NCI-H1930 (cell line): Measurements from ENCODE around the gene ADAP1.

Experiments used
- DNase-seq, 2 experiments: peaks; one replicate each; lab custom pipeline; 2025; lab: John Stamatoyannopoulos, UW

The ADAP1 gene

GRCh38 chr7:894927-895450 lies 59.5 kb downstream of the ADAP1 start:
- DNase-seq, result no peak

GRCh38 chr7:894164-894867 lies 60.2 kb downstream of the ADAP1 start:
- no peak for DNase-seq

GRCh38 chr7:893686-894085 lies 60.8 kb downstream of the ADAP1 start:
- DNase-seq, result no peak

- DNase-seq, result no peak
Measured at GRCh38 chr7:892648-893593, 61.6 kb downstream of the ADAP1 start.

- no peak for DNase-seq
Measured at GRCh38 chr7:891805-892204, 62.7 kb downstream of the ADAP1 start.

- DNase-seq, result no peak
Measured at GRCh38 chr7:891291-891690, 63.2 kb downstream of the ADAP1 start.

GRCh38 chr7:890868-891267 lies 63.6 kb downstream of the ADAP1 start:
- no peak for DNase-seq

GRCh38 chr7:889391-889790 lies 65.1 kb downstream of the ADAP1 start:
- no peak for DNase-seq

GRCh38 chr7:889025-889390 lies 65.5 kb downstream of the ADAP1 start:
- DNase-seq, result no peak

- no peak for DNase-seq
Measured at GRCh38 chr7:888081-889024, 66.1 kb downstream of the ADAP1 start.

- no peak for DNase-seq
Measured at GRCh38 chr7:887488-887820, 67.0 kb downstream of the ADAP1 start.

GRCh38 chr7:886626-887487 lies 67.6 kb downstream of the ADAP1 start:
- no peak for DNase-seq

GRCh38 chr7:885893-886625 lies 68.4 kb downstream of the ADAP1 start:
- DNase-seq, result no peak

- DNase-seq, result no peak
Measured at GRCh38 chr7:885261-885892, 69.1 kb downstream of the ADAP1 start.

- DNase-seq, result no peak
Measured at GRCh38 chr7:884191-885003, 70.1 kb downstream of the ADAP1 start.

- no peak for DNase-seq
Measured at GRCh38 chr7:883055-884021, 71.1 kb downstream of the ADAP1 start.

- DNase-seq, result no peak
Measured at GRCh38 chr7:882336-883035, 72.0 kb downstream of the ADAP1 start.
